Stimulated activated CD8-positive, alpha-beta memory T cell treated with anti-CD3 and anti-CD28 coated beads, Interleukin-12 subunit alpha, Interleukin-12 subunit beta, amount 100 ng/mL, for 24 hours (primary cell): ENCODE data around the gene CYB5R4.
"Not testable (repeated sequence)": the region's sequence is repeated elsewhere in the genome, so short reads cannot be mapped to it uniquely, and the experiment has no call there.

Experiments
- DNase-seq: peaks from one replicate; pipeline ENCODE4 v3.0.0-alpha.2; 2020; ENCODE audit errors: extremely low read depth

The CYB5R4 gene

DNA sequence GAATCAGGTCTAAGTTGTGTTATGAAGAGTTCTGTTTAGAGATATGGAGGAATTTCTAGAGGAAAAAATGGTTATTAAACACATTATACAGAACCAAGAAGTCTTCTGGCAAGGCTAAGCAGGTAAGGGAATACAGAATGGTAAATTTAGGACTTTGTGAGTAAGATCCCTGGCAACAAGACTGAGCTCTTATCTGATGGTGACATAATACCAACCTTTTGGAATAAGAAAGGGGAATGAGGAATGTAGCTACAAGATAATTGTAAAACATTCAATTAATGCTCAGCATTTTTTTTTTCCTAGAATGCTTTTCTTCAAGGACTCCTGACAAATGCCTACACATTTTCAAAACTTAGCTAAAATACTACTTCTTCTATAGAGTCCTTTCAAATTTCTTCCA is 51.8 kb downstream of the CYB5R4 start:
- no peak for DNase-seq

DNA sequence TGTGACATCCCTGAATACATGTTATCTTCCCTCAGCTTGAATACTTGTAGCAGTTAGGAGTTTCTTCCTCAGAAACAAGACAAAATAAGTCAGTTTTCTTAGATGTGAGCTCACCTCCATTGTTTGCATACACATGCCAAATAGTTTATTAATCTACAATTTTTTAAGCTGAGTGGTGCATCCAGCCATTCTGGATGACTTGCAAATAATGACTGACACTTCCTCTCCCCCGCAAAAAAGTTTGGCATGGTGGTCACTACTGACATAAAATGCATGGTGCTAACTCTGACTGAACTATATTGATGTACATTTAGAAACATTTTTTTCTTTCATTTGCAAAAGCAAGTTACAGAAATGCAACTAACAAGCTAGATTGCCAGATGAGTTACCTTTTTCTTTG is 55.5 kb downstream of the CYB5R4 start:
- no peak for DNase-seq

DNA sequence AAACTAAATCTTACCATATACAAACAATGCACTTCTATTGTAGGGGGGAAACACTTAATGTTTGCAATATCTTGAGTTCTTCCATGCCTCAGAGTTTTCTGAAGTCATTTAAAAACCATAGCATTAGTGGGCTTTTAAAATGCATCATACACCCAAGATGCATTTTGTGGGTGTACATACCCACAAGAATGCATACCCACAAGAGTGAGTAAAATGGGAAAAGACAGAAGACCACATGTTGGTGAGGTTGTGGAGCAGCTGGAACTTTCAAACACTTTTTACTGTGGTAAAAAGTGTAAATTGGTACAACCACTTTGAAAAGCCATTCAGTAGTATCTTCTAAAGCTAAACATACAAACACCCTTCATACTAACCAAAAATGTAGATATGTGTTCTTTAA is 57.5 kb downstream of the CYB5R4 start:
- no peak for DNase-seq

DNA sequence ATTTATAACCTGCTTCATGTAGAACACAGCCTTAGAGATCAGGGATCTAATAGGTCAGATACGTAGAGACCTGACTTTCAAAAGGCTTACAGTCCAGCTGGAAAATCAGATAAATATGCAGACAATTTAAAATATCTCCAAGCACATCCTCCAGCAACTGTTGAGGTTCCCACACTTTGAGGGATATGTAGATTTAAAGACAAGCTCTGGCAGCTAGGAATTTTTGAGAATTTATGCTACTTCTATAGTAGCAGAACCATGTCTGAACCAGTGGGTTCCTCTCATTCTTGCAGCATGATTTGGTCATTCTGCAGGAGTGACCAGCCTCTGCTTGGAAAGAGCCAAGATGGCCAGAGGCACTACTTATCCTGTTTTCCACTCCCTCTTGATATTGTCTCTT is 60.5 kb downstream of the CYB5R4 start:
- no peak for DNase-seq

DNA sequence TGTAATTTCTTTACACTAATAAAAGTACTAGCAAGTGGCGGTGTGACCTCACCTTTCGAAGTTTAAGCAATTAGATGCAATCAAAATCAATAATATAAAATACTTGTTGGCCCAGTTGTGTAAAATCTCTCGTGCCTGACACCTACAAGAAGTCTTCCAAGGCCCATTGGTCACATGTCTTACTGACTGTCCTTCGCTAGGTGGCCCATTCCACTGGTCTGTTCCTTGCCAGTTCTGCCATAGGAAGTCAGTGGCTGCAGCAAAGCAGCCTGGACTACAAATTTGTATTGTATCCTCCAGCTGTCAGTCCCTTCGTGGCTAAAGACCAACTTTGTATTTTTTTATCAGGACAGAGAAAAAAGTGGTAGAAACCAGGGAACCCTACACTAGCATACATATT is 61.8 kb downstream of the CYB5R4 start:
- DNase-seq = no peak

DNA sequence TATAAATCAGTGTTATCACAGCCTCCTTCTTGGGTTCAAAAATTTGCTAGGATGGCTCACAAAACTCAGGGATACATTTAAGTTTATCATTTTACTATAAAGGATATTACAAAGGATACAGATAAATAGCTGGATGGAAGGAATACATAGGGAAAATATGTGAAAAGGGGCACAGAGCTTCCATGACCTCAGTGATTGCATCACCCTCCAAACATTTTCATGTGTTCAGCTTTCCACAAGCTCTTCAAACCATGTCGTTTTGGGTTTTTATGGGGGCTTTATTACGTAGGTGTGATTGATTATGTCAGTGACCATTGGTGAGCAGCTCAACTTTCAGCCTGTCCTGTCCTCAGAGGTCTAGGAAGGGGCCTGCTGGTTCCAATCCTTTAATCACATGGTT is 68.0 kb downstream of the CYB5R4 start:
- no peak for DNase-seq

DNA sequence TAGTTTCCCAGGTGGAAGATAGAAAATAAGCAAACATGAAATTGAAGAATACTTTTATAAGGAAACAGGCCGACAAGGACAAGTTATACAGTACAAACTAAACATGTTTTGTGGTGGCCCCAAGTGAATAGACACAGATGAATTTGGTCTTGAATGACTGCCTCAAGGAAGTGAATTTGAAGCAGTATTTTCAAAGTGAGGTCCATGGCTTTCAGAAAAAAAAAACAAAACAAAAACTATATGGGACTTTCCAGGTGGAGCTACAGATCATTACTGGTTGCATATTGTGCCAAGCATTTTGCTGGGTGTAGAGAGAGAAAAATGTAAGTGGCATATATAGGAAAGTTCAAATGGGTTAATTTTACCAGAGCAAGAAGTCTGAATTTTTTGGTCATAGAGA is 68.8 kb downstream of the CYB5R4 start:
- DNase-seq = no peak

DNA sequence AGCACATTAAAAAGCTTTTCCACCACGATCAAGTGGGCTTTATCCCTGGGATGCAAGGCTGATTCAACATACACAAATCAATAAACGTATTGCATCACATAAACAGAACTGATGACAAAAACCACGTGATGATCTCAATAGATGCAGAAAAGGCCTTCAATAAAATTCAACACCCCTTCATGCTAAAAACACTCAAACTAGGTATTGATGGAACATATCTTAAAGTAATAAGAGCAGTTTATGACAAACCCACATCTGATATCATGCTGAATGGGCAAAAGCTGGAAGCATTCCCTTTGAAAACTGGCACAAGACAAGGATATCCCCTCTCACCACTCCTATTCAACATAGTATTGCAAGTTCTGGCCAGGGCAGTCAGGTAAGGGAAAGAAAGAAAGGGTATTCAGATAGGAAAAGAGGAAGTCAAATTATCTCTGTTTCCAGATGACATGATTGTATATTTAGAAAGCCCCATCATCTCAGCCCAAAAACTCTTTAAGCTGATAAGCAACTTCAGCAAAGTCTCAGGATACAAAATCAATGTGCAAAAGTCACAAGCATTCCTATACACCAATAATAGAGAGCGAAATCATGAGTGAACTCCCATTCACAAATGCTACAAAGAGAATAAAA is 86.8 kb downstream of the CYB5R4 start:
- not testable (repeated sequence) for DNase-seq

DNA sequence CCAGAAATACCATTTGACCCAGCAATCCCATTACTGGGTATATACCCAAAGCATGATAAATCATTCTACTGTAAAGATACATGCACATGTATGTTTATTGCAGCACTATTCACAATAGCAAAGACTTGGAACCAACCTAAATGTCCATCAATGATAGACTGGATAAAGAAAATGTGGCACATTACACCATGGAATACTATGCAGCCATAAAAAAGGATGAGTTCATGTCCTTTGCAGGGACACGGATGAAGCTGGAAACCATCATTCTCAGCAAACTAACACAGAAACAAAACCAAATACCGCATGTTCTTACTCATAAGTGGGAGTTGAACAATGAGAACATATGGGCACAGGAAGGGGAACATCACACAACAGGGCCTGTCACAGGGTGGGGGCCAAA is 88.5 kb downstream of the CYB5R4 start:
- DNase-seq = not testable (repeated sequence)

DNA sequence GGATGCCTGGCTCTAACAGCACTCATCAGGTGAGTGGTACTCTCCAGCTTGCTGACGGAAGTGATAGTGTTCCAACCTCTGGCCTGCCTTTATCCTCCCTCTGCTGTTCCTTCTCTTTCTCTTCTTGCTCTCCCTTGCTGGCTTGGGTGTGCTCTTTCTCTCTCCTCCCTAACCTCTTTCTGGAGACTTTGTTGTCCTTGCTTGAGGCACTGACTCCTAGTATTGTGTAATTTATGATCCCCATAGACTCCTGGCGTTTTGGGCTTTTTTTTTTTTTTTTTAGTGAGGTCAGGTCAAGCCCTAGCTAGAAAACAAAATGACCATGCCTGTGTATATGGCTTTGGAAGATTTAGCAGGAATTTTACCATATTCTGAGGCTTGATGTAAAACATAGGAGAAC is 89.4 kb downstream of the CYB5R4 start:
- no peak for DNase-seq

DNA sequence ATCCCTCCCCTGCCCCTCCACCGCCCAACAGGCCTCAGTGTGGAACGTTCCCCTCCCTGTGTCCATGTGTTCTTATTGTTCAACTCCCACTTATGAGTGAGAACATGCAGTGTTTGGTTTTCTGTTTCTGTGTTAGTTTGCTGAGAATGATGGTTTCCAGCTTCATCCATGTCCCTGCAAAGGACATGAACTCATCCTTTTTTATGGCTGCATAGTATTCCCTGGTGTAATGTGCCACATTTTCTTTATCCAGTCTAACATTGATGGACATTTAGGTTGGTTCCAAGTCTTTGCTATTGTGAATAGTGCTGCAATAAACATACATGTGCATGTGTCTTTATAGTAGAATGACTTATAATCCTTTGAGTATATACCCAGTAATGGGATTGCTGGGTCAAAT is 91.9 kb downstream of the CYB5R4 start:
- not testable (repeated sequence) for DNase-seq

DNA sequence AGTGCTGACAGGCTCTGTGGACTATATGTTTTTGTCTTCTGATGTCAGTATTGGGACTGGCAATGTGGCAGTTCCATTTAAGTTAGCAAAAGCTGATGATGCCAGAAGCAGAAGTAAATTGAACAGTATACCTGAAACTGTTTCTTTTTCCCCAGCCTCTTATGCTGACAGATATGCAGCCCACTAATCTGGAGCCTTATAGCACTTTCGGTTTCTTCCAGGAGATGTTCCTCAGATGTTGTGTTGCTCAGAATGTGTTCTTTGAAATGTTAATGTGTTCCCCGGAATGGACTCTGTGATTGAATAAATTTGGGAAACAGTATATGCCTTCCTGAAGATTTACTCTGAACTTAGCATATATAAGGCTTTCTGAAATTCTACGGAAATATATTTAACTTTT is 93.3 kb downstream of the CYB5R4 start:
- DNase-seq = no peak

DNA sequence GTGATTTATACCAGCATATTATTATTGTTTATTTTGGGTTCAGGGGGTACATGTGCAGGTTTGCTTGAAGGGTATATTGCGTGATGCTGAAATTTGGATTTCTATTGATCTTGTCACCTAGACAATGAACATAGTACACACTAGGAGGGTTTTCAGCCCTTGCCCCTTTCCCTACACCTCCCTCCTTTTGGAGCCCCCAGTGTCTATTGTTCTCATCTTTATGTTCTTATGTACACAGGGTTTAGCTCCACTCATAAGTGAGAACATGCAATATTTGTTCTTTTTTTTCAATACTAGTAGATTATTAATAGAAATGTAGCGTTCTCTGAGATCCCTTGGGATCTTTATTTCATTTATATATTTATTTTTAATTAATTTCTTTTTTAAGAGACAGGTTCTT is 94.9 kb downstream of the CYB5R4 start:
- DNase-seq = no peak

DNA sequence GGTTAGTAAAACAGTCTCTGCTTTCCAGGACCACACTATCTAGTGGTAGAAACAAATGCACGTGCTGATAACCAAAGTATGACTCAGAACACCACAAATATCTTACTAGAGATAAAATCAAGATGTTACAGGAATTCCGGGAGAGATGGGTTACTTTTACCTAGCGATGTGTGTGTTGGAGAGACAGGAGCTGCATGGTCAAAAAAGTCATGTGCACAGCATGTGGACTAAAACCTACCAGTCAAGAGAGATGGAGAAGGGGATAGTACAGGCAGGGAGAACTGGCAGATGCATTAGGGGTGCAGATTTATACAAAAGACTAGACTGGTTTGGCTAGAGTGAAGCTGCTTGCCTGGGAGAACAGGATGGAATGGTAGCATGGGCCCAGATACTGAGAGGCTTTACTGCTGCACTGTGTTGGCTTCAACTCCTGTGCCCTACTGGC is 98.8 kb downstream of the CYB5R4 start:
- DNase-seq = no peak

DNA sequence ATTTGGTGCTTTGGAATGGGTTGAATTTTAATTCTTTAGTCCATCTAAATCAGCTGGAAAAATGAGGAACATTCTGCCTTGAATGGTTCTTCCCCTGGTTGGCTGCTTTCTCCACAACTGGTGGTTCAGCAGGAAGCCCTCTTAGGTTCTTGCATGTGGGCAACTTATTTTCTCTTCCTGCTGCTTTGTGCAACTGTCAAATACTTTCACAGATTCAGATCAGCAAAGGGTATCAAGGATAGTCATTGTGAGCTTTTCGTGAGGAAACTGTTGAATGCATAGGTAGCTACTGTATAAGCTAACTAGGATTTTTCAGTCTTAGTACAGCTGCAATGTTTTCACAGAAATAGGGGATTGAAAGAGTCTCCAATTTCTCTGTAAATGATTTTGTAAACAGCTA is 101.2 kb downstream of the CYB5R4 start:
- no peak for DNase-seq

DNA sequence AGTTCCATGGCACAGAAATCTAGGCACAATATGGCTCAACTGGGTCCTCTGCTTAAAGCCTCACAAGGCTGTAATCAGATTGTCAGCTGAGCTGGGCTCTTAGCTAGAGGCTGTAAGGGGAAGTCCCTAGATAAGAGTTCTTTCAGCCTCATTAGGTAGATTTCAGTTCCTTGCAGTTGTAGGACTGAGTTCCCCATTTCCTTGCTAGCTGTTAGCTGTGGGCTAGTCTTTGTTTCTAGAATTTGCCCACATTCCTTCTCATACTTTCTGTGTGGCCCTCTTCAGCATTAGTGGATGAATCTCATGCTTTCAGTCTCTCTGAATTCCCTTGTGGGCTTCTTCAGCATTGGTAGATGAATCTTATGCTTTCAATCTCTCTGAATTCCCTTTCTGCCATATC is 103.1 kb downstream of the CYB5R4 start:
- no peak for DNase-seq

DNA sequence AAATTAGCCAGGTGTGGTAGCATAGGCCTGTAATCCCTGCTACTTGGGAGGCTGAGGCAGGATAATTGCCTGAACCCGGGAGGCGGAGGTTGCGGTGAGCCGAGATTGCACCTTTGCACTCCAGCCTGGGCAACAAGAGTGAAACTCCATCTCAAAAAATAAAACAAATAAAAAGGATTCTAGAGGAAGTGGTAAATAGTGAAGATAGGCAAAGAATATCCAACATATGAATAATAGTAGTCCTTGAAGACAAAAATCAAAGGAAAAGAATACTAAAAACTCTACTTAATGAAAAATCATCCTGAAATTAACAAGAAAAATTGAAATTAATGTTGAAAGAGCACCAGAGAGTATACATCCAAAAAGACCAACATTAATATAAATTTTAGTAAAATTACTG is 107.0 kb downstream of the CYB5R4 start:
- no peak for DNase-seq

DNA sequence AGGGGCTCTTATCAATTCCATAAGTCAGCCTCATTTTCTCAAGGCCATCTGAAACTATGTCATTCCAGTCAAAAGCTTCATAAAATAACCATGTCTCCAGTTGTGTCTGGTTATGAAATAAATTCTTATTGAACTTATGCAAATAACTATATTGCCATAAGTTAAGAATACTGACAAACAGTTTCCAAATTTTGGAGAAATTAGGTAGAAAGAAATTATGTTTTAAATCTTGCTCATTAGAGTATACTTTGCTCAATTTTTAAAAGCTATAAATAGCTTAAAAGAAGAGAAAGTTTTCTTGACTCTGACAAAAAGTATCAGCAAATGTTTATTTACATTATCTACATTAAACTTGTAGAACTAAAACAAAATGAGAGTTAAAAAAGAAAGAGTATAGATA is 111.1 kb downstream of the CYB5R4 start:
- DNase-seq = no peak

DNA sequence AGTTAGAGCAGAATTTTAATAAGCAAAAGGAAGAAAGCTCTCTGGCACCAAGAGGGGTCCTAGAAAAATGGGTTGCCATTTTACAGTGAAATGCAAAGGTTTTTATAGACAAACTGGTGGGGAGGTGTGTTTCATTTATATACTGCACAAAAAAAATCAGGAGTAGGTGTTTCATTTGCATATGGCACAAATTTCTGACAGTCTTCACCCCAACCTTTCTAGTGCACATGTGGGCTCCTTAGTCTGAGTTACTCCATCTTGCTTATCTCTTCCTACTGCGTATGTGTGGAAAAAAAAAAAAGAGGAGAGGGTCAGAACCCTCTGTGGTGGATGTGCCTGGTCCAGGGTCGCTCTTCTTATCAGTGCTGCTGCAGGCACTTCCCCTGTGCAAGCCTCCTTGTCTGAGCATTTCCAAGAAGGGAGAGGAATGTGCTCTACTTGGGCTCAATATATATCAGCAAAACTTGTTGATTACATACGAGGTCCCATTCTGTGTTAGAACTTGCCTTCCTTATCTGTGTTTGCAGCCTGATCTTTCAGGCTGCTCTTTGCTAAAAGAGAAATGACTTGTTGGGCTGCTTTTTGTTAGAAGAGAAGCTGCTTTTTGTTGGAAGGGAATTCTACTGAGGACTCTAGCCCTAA is 115.0 kb downstream of the CYB5R4 start:
- DNase-seq = no peak

DNA sequence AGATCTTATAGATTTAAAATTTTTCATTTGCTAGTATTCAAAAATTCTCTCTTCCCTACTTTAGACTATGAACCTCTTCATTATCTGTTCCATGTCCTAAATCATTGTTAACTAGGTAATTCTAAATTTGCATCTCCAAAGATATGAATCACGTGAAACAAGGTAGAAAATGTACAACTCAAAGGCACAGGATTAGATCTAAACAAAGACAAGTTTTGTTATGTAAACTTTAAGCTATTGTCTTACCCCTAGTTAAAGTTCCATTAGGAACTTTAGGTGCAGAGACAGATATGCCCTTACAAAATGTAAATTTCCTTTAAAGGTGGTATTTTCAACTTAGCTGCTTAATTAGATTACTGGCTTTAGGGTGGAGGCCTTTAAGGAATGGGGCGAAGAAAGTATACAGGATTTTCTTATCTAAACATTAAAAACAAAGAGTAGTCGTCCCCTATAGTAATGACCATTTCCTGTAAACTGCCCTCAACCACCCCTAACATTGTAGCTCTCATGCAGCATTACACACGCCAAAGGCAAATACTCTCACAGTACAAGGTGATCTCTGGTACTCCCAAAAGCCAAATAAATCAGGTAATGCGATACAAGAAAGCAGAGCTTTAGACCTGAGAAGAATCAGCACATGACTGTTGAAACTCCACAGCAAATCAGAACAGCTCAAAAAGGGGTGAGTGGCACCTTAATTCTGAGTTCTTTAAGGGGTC is 116.7 kb downstream of the CYB5R4 start:
- no peak for DNase-seq

DNA sequence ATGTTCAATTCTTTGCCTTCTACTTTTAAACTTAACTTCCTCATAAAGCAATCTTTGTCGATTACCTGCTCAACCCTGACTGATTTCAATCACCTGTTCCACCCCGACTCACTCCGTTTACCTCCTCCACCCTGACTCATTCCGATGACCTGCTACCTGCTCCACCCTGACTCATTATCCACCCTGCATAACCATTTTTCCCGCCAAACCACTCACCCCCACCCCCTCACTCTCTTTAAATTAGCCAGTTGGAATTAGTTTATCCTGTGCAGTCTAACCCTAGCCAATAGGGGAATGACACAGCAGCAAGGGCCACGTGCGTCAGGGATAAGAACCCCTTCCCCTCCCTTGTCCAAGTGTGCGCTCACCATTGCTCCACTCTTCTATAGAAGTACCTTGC is 117.4 kb downstream of the CYB5R4 start:
- no peak for DNase-seq

DNA sequence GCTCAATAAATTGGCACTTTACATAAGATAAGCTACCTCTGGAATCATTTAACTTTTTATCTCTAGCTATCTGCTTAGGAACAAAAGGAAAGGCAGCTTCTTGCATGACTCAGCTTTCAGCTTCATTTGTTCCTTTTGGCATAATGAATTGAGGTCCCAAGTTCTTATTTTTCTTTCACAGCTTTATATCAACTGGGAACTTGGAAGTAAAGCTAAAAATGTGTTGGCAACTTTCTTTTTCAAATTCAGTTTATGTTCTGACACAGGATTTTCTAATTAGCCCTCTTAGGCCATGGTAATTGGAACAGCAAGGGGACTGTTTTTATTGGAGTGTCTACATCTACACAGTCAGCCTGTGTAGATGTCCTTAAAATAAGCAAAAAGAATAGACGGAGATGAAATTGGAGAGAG is 118.8 kb downstream of the CYB5R4 start:
- DNase-seq = no peak

DNA sequence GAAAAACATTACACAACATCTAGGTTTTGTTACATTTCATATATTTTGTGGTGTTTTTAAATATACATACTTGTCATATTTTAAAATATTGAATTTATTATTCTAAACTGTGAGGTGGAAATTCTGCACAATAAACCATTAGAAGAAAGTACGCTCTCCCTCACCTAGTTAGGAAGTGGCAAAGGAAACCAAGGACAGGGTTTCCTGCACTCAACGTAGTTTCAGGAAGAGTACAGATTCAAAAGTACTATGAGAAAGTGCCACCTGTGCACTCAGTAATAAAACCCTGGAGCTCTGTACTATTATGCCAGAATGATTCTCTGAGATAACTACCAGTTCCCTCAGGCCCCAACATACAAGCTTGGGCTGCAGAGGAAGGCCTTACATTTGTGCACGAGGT is 119.5 kb downstream of the CYB5R4 start:
- no peak for DNase-seq
